Peyer's patch (tissue), 4 donors: ENCODE measurements around the gene TMEM183A. TPM values are rescaled to one million over a fixed set of nuclear protein-coding genes. Genes with fewer than 3 reads are reported as not detected.
A peak's percentile ranks its signal among the peaks of the same experiment; 100 is the strongest.

ENCODE experiments used
- DNase-seq, 3 donors: peaks; one replicate each; pipeline ENCODE4 v3.0.0-alpha.2; 2017 to 2019
- H3K27ac ChIP-seq, 4 donors: fragments of 200-600 bp; sonication (generic); one replicate each; pipeline ENCODE4 v1.5.1; 2016 to 2019
- H3K27me3 ChIP-seq, 2 donors: fragments of 200-600 bp; sonication (generic); one replicate each; pipeline ENCODE4 v1.5.1; 2019
- H3K36me3 ChIP-seq, 3 donors: fragments of 200-600 bp; sonication (generic); one replicate each; pipeline ENCODE4 v1.5.1; 2016 to 2019
- H3K4me1 ChIP-seq, 4 donors: fragments of 200-600 bp; sonication (generic); one replicate each; pipeline ENCODE4 v1.5.1; 2016 to 2019
- H3K4me3 ChIP-seq, 4 donors: fragments of 200-600 bp; sonication (generic); 1 replicate in 3 of 4; 2 replicates in 1 of 4; pipeline ENCODE4 v1.5.1; 2016 to 2019; ENCODE audit warnings: mild to moderate bottlenecking in 1 of 4
- H3K9me3 ChIP-seq, 4 donors: fragments of 200-600 bp; sonication (generic); one replicate each; pipeline ENCODE4 v1.5.1; 2016 to 2019; ENCODE audit warnings: mild to moderate bottlenecking in 1 of 4
- POLR2A ChIP-seq, 2 donors: fragments of 450-650 bp; IDR thresholded peaks; one replicate each; pipeline ENCODE4 v1.5.1; 2017; ENCODE audit warnings: antibody characterized with exemption in 2 of 2, mild to moderate bottlenecking in 2 of 2, moderate library complexity in 2 of 2
- total RNA-seq, 4 donors: library from RNA; depleted of rRNA; stranded (reverse); fragments of >200 nt; gene quantifications; one replicate each; pipeline ENCODE4 v1.1.0, GENCODE V29; 2016
- TF ChIP-seq, protein P1 (sequence below), 6 experiments: fragments of 450-650 bp in 4 of 6; fragments of 200-600 bp in 2 of 6; sonication (generic) in 1 of 6; IDR thresholded peaks; one replicate each; pipeline ENCODE4 v1.5.1; 2017 to 2019; ENCODE audit warnings: antibody characterized with exemption in 6 of 6, mild to moderate bottlenecking in 3 of 6, moderate library complexity in 1 of 6

The TMEM183A gene
- total RNA-seq, 4 donors from 2014 or later, result 65.4 to 91.6 (median 80.4) TPM

DNA sequence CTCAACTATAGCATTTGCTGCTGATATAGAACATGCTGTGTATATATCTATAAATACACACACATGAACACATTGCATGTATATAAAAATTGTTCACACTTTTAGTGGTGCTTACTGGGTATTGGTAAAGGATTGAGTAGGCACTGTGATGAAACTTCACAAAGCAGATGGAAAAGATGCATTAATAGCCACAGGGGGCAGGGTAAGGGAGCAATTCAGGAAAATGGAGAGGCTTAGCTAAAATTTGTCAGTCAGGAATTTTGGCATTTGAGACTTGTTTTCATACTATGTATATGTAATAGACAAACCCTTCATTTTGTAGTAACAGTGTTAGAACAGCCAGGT, 18.5 kb downstream of the TMEM183A start:
- Histone ChIP-seq H3K36me3 (peaks cover 0 to 33% (median 0%) of the 10 kb centered on the region in 3 donors), H3K4me1 (peaks cover 0 to 12% (median 8%) of the 10 kb centered on the region in 4 donors), H3K9me3 (no peaks in the 10 kb centered on the region), H3K27me3 (no peaks in the 10 kb centered on the region), H3K4me3 (peak overlapping the region in 2 of 4 donors; percentile 59 to 60), H3K27ac (peak overlapping the region in 2 of 4 donors; percentile 4 to 44)
- TF ChIP-seq, protein P1, sequence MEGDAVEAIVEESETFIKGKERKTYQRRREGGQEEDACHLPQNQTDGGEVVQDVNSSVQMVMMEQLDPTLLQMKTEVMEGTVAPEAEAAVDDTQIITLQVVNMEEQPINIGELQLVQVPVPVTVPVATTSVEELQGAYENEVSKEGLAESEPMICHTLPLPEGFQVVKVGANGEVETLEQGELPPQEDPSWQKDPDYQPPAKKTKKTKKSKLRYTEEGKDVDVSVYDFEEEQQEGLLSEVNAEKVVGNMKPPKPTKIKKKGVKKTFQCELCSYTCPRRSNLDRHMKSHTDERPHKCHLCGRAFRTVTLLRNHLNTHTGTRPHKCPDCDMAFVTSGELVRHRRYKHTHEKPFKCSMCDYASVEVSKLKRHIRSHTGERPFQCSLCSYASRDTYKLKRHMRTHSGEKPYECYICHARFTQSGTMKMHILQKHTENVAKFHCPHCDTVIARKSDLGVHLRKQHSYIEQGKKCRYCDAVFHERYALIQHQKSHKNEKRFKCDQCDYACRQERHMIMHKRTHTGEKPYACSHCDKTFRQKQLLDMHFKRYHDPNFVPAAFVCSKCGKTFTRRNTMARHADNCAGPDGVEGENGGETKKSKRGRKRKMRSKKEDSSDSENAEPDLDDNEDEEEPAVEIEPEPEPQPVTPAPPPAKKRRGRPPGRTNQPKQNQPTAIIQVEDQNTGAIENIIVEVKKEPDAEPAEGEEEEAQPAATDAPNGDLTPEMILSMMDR (IDR thresholded peaks at IDR 0.05), result peak in 1 of 6 experiments; percentile 1
- TF ChIP-seq POLR2A (IDR thresholded peaks at IDR 0.05), result no peak
- DNase-seq, result no peak

DNA sequence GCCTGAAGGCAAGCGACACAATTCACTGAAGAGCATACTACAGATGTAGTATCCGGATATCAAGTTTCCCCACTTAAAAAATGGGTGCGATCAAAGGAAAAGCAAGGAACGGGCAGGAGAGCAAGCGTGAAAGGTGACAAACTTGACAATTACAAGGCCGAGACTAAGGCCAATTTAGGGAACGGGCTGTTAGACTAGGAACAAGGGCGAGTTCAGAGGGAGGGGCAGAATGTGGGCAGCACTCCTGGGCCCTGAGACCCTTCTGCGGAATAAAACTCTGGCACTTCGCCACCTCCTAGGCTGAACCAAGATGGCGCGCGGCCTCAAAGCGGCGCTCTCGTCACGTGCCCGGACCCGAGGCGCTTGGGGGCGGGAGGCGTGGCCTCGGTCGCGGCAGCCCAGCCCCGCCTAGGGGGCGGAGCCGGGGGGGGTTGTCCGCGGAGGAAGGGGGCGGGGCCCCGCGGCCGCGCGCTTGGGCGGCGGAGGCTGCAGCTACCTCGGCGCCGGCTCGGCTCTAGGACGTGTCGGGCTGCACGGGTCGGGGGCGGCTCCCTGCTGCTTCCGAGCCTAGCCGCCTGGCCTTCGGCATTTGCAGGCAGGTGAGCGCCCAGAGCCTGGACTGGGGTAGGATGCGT, 19.0 kb downstream of the TMEM183A start, which contains the start of gene PPFIA4:
TSS of gene PPFIA4 (plus strand) at position 461 of the 635 bp plus-strand sequence. CDS start 12,518 bp downstream, outside the sequence.
- no peaks in the 10 kb centered on the region for H3K27me3 ChIP-seq
- peaks cover 0 to 29% (median 0%) of the 10 kb centered on the region in 3 donors for H3K36me3 ChIP-seq
- TF ChIP-seq POLR2A (IDR thresholded peaks at IDR 0.05), result no peak
- TF ChIP-seq, protein P1 (IDR thresholded peaks at IDR 0.05), result peak in 1 of 6 experiments; percentile 1
- peaks cover 0 to 12% (median 8%) of the 10 kb centered on the region in 4 donors for H3K4me1 ChIP-seq
- DNase-seq, result peak; percentile 76 to 92 (median 90)
- H3K27ac ChIP-seq, result peak within 1 kb of the TSS in 3 of 4 donors; percentile 4 to 44 (median 13)
- H3K4me3 ChIP-seq, result peak within 1 kb of the TSS; percentile 30 to 63 (median 60)
- no peaks in the 10 kb centered on the region for H3K9me3 ChIP-seq

DNA sequence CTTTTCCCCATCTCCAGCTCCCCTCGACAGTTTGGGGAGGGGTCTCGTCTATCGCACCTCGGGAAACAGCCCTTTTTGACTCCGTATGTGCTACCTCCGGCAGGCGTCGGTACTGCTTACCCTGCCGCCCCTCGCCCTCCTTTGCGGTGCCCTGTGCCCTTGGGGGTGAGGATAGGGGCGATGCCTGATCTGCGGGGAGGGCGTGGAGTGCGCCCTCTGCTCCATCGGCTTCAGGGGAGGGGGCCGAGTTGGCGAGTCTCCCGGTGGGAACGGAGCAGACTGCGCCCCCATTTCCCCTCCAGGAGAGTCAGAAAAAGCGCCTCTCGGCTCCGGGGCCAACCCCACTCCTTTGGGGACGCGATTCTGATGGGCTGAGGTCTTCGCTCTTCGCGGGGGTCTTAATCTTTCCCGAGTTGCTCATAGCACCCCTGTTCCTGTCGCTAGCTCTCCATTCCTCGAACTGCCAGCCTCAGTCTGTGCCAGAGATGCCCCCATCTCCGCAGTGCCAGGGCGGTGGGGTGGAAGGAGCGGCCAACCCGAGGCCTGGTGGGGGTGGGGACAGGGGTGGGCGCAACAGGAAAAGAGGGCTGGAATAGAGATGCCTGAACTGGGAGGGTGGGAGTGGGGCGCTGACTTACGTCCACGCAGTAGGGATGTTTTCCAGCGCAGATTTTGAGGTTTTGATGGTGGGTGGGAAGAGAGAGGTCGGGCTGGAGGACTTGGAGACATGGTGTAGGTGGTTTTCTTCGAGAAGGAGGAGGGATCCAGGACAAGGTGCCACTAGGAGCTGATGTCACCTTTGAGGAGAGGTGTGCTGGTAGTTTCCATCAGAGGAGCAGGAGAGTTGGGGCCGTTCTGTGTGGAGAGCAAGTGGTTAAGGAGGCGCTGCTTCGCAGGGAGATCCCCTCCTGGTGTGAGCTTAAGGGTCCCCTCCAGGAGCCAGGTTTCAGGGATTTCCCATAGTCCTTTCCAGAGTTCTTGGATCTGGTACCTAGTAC, 19.8 kb downstream of the TMEM183A start:
- peak in 2 of 3 donors; percentile 38 to 53 for DNase-seq

DNA sequence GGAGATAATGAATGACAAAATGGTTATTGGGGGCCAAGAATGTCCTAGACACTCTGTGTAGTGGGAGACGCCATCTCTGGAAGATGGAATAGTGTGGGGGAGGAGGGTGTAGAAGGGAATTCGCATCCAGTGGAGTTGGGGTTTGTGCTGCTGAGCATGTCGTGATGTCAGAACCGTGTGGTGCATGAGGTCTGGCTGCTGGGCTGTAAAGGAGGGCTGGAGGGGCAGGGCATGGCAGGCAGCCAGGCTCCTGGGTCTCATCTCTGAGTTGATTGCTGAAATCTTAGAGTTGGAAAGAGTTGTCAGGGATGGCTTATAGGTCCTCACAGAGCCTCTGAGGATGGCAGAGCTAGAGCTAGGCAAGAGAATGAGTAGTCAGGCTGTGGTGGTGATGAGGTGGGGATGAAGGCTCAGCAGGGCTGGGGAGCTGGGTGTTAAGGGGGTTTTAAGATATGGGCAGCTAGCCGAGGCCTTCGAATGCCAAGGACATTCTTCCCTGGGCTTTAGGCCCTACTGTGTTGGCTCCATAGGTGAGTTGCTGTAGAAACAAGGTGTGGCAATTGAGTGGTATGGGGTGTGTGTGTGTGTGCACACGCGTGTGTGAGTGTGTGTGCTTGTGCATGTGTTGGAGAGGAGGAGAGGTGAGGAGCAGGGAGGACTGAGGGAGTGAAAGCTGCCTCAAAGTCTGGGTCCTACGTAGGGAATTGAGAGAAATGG, 21.1 kb downstream of the TMEM183A start:
- no peak for DNase-seq
- no peaks in the 10 kb centered on the region for H3K27me3 ChIP-seq
- peaks cover 0 to 13% (median 0%) of the 10 kb centered on the region in 3 donors for H3K36me3 ChIP-seq
- no peak overlapping the region for H3K4me3 ChIP-seq
- TF ChIP-seq POLR2A (IDR thresholded peaks at IDR 0.05), result no peak
- TF ChIP-seq, protein P1 (IDR thresholded peaks at IDR 0.05), result no peak
- no peaks in the 10 kb centered on the region for H3K9me3 ChIP-seq
- H3K4me1 ChIP-seq, result peaks cover 0 to 12% (median 8%) of the 10 kb centered on the region in 4 donors
- H3K27ac ChIP-seq, result no peak overlapping the region

More for the DNA sequence above, 19.8 kb downstream of the TMEM183A start:
- TF ChIP-seq, protein P1 (IDR thresholded peaks at IDR 0.05), result no peak
- TF ChIP-seq POLR2A (IDR thresholded peaks at IDR 0.05), result no peak
- H3K4me1 ChIP-seq, result peaks cover 0 to 12% (median 8%) of the 10 kb centered on the region in 4 donors
- H3K4me3 ChIP-seq, result peak overlapping the region; percentile 30 to 63 (median 60)
- H3K9me3 ChIP-seq, result no peaks in the 10 kb centered on the region
- peak overlapping the region in 2 of 4 donors; percentile 13 to 44 for H3K27ac ChIP-seq
- peaks cover 0 to 21% (median 0%) of the 10 kb centered on the region in 3 donors for H3K36me3 ChIP-seq
- H3K27me3 ChIP-seq, result no peaks in the 10 kb centered on the region
